ENCODE measurements around the gene SULT1B1.

The SULT1B1 gene

GRCh38 chr4:69718396-69719271, 41.8 kb downstream of the SULT1B1 start:
- no peak for TF ChIP-seq CTCF (IDR thresholded peaks at IDR 0.05; ENCODE audit: extremely low read depth, missing control alignments)
- no peak for DNase-seq (ENCODE audit: low spot score)

GRCh38 chr4:69717778-69718177, 42.6 kb downstream of the SULT1B1 start:
- no peak for DNase-seq (ENCODE audit: low spot score)
- TF ChIP-seq CTCF (IDR thresholded peaks at IDR 0.05; ENCODE audit: extremely low read depth, missing control alignments) = no peak

GRCh38 chr4:69716654-69717053, 43.8 kb downstream of the SULT1B1 start:
- TF ChIP-seq CTCF (IDR thresholded peaks at IDR 0.05; ENCODE audit: extremely low read depth, missing control alignments) = no peak
- DNase-seq (ENCODE audit: low spot score) = no peak

GRCh38 chr4:69714086-69714485, 46.3 kb downstream of the SULT1B1 start:
- TF ChIP-seq CTCF (IDR thresholded peaks at IDR 0.05; ENCODE audit: extremely low read depth, missing control alignments) = no peak
- no peak for DNase-seq (ENCODE audit: low spot score)

- no peak for DNase-seq (ENCODE audit: low spot score)
- no peak for TF ChIP-seq CTCF (IDR thresholded peaks at IDR 0.05; ENCODE audit: extremely low read depth, missing control alignments)
Observed at GRCh38 chr4:69713593-69713992, 46.8 kb downstream of the SULT1B1 start.

GRCh38 chr4:69710580-69710979, 49.8 kb downstream of the SULT1B1 start:
- no peak for TF ChIP-seq CTCF (IDR thresholded peaks at IDR 0.05; ENCODE audit: extremely low read depth, missing control alignments)
- no peak for DNase-seq (ENCODE audit: low spot score)

GRCh38 chr4:69708211-69708610, 52.2 kb downstream of the SULT1B1 start:
- DNase-seq (ENCODE audit: low spot score) = no peak
- no peak for TF ChIP-seq CTCF (IDR thresholded peaks at IDR 0.05; ENCODE audit: extremely low read depth, missing control alignments)
